ENCODE measurements around the gene HERPUD1.
A peak's percentile ranks its signal among the peaks of the same experiment; 100 is the strongest.
"Not testable (repeated sequence)": the region's sequence is repeated elsewhere in the genome, so short reads cannot be mapped to it uniquely, and the experiment has no call there.

The HERPUD1 gene

DNA sequence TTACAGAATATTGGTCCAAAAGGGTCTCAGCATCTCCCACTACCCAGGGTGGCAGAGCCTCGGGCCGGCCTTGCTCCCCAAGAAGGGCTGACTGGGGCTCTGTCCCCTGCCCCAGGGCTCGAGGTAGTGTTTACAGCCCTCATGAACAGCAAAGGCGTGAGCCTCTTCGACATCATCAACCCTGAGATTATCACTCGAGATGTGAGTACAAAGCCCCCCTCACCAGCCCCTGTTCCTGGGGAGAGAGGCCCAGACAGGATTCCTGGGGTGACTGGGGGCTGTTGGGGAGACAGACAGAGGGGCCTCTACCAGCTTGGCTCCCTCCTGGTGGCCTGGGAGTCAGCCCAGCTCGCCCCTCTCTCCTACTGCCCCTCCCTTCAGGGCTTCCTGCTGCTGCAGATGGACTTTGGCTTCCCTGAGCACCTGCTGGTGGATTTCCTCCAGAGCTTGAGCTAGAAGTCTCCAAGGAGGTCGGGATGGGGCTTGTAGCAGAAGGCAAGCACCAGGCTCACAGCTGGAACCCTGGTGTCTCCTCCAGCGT, 51.3 kb downstream of the HERPUD1 start:
- no peak for DNase-seq

DNA sequence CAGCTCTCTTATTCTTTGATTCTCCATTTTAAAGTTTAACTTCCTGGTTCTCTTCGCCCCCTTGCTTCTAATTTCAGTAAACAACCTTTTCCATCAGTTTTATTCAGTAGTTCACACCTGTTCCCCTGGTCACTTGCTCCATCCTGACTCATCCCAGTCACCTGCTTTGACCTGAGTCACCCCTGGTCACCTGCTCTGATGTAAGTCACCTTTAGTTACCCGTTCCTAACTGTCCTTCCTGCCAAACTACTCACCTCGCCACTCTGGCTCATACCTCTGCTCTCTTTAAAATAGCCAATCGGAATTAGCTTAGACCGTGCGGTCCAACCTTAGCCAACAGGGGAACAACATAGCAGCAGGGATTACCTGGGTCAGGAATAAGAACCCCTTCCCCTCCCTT, 52.7 kb downstream of the HERPUD1 start:
- no peak for DNase-seq

DNA sequence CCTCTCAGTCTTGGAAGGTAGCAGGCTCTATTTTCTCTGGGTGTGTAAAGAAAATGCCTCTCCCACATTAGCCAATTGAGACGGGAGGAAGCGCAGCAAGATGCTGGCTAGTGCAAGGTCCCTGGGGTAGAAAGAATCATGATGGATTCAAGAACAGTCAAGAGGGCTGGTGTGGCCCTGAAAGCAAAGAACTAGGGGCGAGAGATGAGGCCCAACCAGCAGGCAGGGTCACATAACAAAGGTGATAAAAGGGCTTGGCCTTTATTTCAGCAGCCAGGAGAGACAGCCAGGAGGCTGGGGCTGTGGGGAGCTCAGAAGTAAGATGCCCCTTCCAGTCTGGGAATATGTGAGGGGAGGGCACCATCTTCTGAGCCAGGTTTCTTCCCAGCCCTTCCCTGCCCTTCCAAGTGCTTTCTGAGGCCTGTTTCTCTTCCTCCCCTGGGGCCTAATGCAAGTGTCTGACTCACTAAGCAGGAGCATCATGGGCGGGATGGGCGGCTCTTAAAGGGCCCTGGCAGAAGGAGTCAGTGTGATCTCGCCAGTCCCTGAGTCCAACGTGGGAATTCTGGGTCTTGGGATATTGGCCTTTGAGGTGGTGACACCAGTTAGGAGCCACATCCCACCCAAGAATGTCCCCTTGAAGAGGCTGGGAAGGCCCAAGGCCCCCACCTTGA, 53.5 kb downstream of the HERPUD1 start:
- DNase-seq = peak; percentile 2

- no peak for DNase-seq
Measured at GRCh38 chr16:56985962-56986360, 54.0 kb downstream of the HERPUD1 start.

- DNase-seq = no peak
Measured at GRCh38 chr16:56986361-56986760, 54.4 kb downstream of the HERPUD1 start.

DNA sequence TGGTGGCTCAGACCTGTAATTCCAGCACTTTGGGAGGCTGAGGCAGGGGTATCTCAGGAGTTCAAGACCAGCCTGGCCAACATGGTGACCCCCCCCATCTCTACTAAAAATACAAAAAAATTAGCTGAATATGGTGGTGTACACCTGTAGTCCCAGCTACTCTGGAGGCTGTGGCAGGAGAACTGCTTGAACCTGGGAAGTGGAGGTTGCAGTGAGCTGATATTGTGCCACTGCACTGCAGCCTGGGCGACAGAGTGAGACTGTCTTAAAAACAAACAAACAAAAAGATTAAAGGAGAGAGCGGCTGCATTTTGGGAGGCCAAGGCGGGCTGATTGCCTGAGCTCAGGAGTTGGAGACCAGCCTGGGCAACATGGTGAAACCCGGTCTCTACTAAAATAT, 55.0 kb downstream of the HERPUD1 start:
- not testable (repeated sequence) for DNase-seq

DNA sequence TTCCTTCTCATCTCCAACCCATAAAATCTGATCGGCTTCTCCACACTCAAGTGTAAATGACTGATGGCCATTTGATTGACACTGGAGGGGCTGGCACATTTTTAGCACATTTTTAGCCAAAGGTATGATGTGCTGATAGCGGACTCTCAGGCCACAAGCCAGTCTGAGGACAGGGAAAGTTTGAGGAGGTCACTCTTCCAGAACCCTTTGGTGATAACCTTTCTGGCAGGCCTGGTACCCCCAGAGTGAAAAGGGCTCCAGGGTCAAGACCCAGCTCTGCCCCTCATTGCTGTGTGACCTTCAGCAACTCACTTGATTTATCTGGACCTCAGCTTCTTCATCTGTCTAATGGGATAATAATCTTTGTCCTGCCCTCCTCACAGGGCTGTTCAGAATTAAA, 55.8 kb downstream of the HERPUD1 start:
- no peak for DNase-seq

DNA sequence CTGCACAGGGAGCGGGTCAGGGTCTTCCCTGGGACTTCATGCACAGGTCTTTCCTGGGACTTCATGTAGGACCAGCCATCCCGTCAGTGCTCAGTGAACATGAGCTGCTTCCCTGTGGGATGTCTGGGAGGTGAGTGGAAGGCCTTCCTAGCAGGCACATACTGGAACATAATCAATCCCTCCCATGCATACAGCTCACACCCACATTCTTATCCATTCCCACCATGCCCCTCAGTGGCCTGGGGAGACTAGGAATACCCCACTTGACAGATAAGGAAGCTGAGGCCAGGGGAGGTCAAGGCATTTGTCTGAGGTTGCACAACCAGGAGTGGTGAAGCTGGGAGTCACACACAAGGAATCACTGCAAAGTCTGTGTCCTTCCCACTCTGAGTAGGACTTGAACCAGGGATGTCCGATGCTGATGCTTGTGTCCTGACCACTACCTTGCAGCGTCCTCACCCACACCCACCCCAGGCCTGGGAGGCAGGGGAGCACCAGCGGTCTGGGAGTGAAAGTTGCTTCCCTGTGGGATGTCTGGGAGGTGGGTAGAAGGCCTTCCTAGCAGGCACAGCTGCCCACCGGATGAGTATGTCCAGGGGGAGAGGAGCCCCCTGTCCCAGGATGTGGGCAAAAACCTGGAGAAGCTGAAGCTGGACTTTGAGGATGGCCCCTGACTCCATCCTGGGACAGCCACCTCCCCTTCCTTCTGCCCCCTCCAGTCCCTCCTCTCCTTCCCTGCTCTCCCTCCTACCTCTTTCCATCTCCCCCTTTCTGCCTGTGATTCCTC, 56.4 kb downstream of the HERPUD1 start:
- no peak for DNase-seq

DNA sequence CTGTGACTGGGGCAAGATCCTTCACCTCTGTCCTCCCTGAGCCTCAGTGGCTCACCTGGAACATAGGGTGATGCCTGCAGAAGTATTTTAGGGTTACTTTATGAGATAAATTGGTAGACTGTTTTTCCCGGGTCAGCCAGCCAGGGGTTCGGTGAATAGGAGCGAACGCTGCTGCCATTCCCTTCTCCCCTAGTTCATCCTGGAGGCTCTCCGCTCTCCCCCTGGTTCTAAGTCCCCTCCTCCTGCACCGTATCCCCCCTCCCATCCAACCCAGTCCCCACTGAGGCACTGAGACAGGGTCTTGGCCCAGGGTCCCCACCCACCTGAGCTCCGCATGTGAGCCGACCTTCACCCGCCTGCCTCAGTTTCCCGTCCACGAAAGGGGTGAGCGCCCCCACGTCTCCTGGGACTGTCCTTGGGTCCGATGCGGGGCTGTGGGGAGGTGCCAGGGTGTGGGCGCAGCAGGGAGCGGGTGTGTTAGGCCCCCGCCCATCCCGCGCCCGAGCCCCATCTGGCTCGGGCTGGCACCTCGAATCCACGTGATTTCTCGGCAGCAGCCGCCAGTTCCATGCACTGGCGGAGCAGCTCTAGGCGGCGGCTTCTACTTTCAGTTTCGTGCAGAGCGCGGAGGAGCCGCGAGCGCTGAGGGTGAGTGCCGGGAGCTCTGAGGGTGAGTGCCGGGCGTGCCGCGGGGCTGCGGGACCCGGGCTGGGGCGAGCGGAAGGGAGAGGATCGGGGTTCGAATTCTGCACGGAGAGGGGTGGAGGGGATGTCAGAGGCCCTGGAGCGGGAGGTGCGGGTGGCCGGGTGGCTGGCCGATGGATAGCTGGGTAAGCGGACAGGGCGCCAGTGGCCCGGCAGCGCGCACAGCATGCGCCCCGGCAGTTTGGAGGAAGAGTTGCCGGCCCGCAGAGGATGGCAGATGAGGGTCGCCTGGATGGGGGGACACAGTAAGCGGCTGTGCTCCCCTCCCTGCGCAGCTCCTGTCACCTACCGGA, 57.3 kb downstream of the HERPUD1 start, which contains the start of gene NLRC5:
Gene NLRC5 (plus strand): TSS at position 610 of the 998 bp plus-strand sequence. CDS start 31,156 bp downstream, outside the sequence.
- DNase-seq = no peak

DNA sequence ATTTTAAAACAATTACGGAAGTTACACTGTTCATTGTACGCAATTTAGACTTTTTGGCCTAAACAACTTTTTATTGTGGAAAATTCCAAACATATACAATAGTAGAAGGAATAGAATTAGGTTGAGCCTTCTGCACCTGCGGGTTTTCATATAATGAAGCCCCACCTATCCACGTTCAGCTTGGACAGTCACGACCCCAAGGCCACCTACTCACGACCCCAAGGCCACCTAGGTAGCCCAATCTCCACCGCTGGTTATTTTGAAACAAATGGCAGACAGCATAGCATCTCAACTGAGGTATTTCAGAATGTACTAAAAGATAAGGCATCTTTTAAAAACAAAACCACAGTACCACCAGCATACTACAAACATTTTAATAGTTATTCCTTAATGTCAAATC, 58.0 kb downstream of the HERPUD1 start:
- no peak for DNase-seq

DNA sequence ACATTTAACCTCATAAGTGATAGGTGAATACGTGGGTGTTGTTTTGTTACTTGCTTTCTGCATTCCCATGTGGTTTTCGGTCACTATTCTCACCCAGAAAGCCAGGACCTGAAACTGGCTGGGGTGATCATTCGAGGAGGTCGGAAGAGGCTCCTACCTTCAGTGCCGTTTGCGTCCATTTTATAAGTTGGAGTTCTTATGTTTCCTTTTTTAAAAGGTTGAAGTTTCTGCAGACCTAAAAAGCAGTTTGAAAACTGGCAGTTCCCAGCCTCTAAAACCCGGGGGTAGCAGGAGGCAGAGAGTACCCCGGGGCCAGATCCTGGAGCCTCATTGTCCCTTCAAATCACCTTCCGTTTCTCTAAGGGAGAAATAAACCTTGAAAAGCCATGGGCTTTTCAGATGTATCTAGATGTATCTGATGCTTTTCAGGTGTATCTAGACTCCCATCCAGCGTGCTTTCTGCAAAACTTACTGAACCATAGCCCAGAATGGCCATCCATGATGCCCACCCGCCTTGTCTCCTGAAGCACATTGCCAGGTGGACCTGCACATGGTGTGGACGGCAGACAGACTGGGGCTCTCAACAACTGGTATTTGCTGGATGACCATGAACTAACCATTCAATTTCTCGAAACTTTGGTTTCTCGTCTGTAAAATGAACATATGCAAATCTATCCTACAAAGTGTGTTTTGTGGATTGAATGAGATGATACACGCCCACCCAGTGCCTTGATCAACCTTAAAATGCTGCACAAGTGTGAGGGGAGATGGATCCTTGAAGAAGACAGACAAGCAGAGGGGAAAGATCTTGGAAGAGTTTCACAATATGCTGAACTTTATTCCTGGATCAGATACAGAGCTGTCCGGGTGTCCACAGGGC, 58.7 kb downstream of the HERPUD1 start:
- no peak for DNase-seq

DNA sequence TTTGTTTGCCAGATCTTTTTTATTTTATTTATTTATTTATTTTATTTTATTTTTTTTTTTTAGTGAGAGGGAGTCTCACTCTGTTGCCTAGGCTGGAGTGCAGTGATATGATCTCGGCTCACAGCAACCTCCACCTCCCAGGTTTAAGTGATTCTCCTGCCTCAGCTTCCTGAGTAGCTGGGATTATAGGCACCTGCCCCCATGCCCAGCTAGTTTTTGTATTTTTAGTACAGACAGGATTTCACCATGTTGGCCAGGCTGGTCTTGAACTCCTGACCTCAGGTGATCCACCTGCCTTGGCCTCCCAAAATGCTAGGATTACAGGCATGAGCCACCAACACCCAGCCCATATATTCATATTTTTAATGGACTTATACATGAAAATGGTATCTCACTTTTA, 60.5 kb downstream of the HERPUD1 start:
- DNase-seq = not testable (repeated sequence)

- no peak for DNase-seq
Measured at GRCh38 chr16:56993204-56993603, 61.3 kb downstream of the HERPUD1 start.

- no peak for DNase-seq
Measured at GRCh38 chr16:56994311-56994710, 62.4 kb downstream of the HERPUD1 start.
